Hepatocyte (in vitro differentiated cells): Measurements from ENCODE around the gene TRABD. TPM values are rescaled to one million over a fixed set of nuclear protein-coding genes. Genes with fewer than 3 reads are reported as not detected.

ENCODE experiments used
- DNase-seq: peaks from one replicate; pipeline ENCODE4 v3.0.0-alpha.2; 2016; ENCODE audit warnings: low spot score
- H2AFZ ChIP-seq: fragments of 200-600 bp; sonication (generic); 2 replicates; pipeline ENCODE4 v1.6.0; 2016; ENCODE audit warnings: antibody characterized with exemption, mild to moderate bottlenecking
- H3K27ac ChIP-seq: fragments of 200-600 bp; sonication (generic); 2 replicates; pipeline ENCODE4 v1.5.1; 2016; ENCODE audit warnings: mild to moderate bottlenecking
- H3K27me3 ChIP-seq: fragments of 200-600 bp; sonication (generic); 2 replicates; pipeline ENCODE4 v1.6.1; 2016
- H3K36me3 ChIP-seq: fragments of 200-600 bp; sonication (generic); replicated peaks from 2 replicates; pipeline ENCODE4 v1.5.1; 2016; ENCODE audit warnings: low read depth; ENCODE audit not compliant: insufficient read depth
- H3K4me1 ChIP-seq: fragments of 200-600 bp; sonication (generic); 2 replicates; pipeline ENCODE4 v1.5.1; 2016; ENCODE audit warnings: mild to moderate bottlenecking, moderate library complexity; ENCODE audit not compliant: insufficient read depth
- H3K4me2 ChIP-seq: fragments of 200-600 bp; sonication (generic); 2 replicates; pipeline ENCODE4 v1.6.0; 2016
- H3K4me3 ChIP-seq: fragments of 200-600 bp; sonication (generic); 2 replicates; pipeline ENCODE4 v1.5.1; 2016; ENCODE audit warnings: mild to moderate bottlenecking
- H3K79me2 ChIP-seq: fragments of 200-600 bp; sonication (generic); 2 replicates; pipeline ENCODE4 v1.6.0; 2017; ENCODE audit warnings: mild to moderate bottlenecking
- H3K9me2 ChIP-seq: fragments of 200-600 bp; sonication (generic); replicated peaks from 2 replicates; pipeline ENCODE4 v1.6.0; 2017; ENCODE audit warnings: mild to moderate bottlenecking; ENCODE audit not compliant: insufficient read depth
- H3K9me3 ChIP-seq: fragments of 200-600 bp; sonication (generic); 2 replicates; pipeline ENCODE4 v1.5.1; 2016; ENCODE audit warnings: low read depth, mild to moderate bottlenecking
- H4K20me1 ChIP-seq: fragments of 200-600 bp; sonication (generic); 2 replicates; pipeline ENCODE4 v1.6.0; 2016; ENCODE audit warnings: mild to moderate bottlenecking; ENCODE audit not compliant: insufficient read depth, poor library complexity, severe bottlenecking
- EZH2 ChIP-seq: fragments of 200-600 bp; sonication (generic); IDR thresholded peaks from 2 replicates; pipeline ENCODE4 v1.6.1; 2016; ENCODE audit warnings: antibody characterized with exemption, mild to moderate bottlenecking, borderline replicate concordance
- EZH2phosphoT487 ChIP-seq: fragments of 200-600 bp; sonication (generic); IDR thresholded peaks from one replicate; pipeline ENCODE4 v1.6.1; 2018; ENCODE audit warnings: antibody characterized with exemption, mild to moderate bottlenecking, low read depth, moderate library complexity; ENCODE audit not compliant: unreplicated experiment, severe bottlenecking
- WGBS: methylation state at CpG from one replicate; pipeline ENCODE4 v1.1.6; 2016; ENCODE audit warnings: low lambda C conversion rate; ENCODE audit errors: missing lambda C conversion rate; 5-methylcytosine and 5-hydroxymethylcytosine counted together
- polyA plus RNA-seq: library from polyadenylated mRNA; unstranded; fragments of >200 nt; fragmentation: Nextera tagmentation; extraction: Ambion mirVana; gene quantifications from 2 replicates; pipeline ENCODE4 v1.2.1, GENCODE V29; 2016
- total RNA-seq: library from RNA; depleted of rRNA; stranded (reverse); fragments of >200 nt; gene quantifications from 2 replicates; pipeline ENCODE4 v1.2.3, GENCODE V29; 2014
- TF ChIP-seq, protein P1 (sequence below): fragments of 200-600 bp; sonication (generic); IDR thresholded peaks from 2 replicates; pipeline ENCODE4 v1.5.1; 2016; ENCODE audit warnings: antibody characterized with exemption, mild to moderate bottlenecking; ENCODE audit not compliant: poor library complexity

The TRABD gene
- total and polyA plus RNA-seq, 2 experiments from 2014 or later = 25.9 to 62.3 TPM

DNA sequence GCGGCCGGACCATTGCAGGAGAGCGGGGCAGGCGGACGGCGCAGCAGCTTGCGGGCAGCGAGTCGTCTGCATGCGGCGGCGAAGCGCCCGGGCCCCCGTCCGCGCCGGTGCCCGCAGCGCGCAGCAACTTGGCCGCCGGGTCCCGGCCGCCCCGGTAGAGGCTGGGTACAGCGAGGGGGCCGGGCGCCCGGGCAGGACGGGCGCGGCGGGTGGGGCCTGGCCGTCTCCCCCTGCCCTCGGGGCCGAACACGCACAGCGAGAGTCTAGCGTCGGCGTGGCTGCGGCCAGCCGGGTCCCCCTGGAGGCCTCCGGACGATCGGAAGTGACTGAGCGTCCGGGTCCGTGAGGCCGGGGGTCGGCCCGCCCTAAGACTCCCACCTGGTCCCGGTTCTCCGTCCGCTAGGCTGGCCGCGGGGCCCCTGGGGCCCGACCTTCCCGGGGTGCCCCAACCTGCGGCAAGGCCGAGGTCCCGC, 775 bp upstream of the TRABD start:
- peak overlapping the region; percentile 52 for H3K4me3 ChIP-seq
- H3K27me3 ChIP-seq = no peaks in the 10 kb centered on the region
- TF ChIP-seq EZH2phosphoT487 (no peak), EZH2 (no peak)
- TF ChIP-seq, protein P1, sequence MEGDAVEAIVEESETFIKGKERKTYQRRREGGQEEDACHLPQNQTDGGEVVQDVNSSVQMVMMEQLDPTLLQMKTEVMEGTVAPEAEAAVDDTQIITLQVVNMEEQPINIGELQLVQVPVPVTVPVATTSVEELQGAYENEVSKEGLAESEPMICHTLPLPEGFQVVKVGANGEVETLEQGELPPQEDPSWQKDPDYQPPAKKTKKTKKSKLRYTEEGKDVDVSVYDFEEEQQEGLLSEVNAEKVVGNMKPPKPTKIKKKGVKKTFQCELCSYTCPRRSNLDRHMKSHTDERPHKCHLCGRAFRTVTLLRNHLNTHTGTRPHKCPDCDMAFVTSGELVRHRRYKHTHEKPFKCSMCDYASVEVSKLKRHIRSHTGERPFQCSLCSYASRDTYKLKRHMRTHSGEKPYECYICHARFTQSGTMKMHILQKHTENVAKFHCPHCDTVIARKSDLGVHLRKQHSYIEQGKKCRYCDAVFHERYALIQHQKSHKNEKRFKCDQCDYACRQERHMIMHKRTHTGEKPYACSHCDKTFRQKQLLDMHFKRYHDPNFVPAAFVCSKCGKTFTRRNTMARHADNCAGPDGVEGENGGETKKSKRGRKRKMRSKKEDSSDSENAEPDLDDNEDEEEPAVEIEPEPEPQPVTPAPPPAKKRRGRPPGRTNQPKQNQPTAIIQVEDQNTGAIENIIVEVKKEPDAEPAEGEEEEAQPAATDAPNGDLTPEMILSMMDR = no peak
- H3K4me1 ChIP-seq = peaks cover 37% of the 10 kb centered on the region
- DNase-seq = no peak
- H4K20me1 ChIP-seq = no peaks in the 10 kb centered on the region
- WGBS = 46% methylated on average over 44 of the region's 63 CpGs
- H3K79me2 ChIP-seq = peaks cover 39% of the 10 kb centered on the region
- H2AFZ ChIP-seq = peak overlapping the region; percentile 92
- H3K27ac ChIP-seq = no peak overlapping the region
- peak overlapping the region; percentile 96 for H3K4me2 ChIP-seq
- H3K36me3 ChIP-seq = no peaks in the 10 kb centered on the region
- H3K9me3 ChIP-seq = no peaks in the 10 kb centered on the region
- H3K9me2 ChIP-seq = no peaks in the 10 kb centered on the region

- H2AFZ ChIP-seq = peak overlapping the region; percentile 62
- H3K4me3 ChIP-seq = peak overlapping the region; percentile 83
- WGBS = 0% methylated on average over 5 of the region's 47 CpGs
- no peaks in the 10 kb centered on the region for H3K9me3 ChIP-seq
- DNase-seq = no peak
- no peaks in the 10 kb centered on the region for H4K20me1 ChIP-seq
- peaks cover 41% of the 10 kb centered on the region for H3K79me2 ChIP-seq
- no peaks in the 10 kb centered on the region for H3K27me3 ChIP-seq
- peak overlapping the region; percentile 99 for H3K4me2 ChIP-seq
- no peak for TF ChIP-seq EZH2phosphoT487
- TF ChIP-seq EZH2 = no peak
- TF ChIP-seq, protein P1 = no peak
- peaks cover 50% of the 10 kb centered on the region for H3K4me1 ChIP-seq
- no peaks in the 10 kb centered on the region for H3K36me3 ChIP-seq
- H3K27ac ChIP-seq = peak overlapping the region; percentile 1
- H3K9me2 ChIP-seq = no peaks in the 10 kb centered on the region
These were observed 535 bp downstream of the TRABD start for GRCh38 chr22:50186181-50186714.

GRCh38 chr22:50186761-50187523, 1.2 kb downstream of the TRABD start:
- Histone ChIP-seq H3K27ac (peak overlapping the region; percentile 1), H3K4me2 (peak overlapping the region; percentile 99), H4K20me1 (no peaks in the 10 kb centered on the region), H3K4me1 (peaks cover 55% of the 10 kb centered on the region), H3K9me2 (no peaks in the 10 kb centered on the region), H3K27me3 (no peaks in the 10 kb centered on the region), H3K79me2 (peaks cover 48% of the 10 kb centered on the region), H3K9me3 (no peaks in the 10 kb centered on the region), H2AFZ (peak overlapping the region; percentile 62), H3K36me3 (no peaks in the 10 kb centered on the region), H3K4me3 (peak overlapping the region; percentile 83)
- peak; percentile 52 for DNase-seq
- WGBS = 51% methylated on average over 23 of the region's 26 CpGs
- TF ChIP-seq EZH2 (no peak), EZH2phosphoT487 (no peak)

DNA sequence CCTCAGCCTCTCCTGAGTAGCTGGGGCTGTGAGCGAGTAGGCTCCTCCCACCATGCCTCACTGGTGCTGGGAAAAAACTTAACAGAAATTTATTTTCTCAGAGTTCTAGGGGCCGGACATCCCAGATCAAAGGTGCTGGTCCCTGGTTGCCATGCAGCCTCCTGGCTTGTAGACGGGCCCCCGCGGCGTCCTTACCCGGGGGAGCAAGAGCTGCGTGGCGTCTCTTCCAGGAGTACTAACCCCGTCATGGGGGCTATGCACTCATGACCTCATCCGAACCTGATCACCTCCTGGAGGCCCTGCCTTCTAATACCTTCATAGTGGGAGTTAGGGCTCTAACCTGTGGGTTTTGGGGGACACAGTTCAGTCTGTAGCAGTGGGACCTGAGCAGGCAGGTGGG, 2.6 kb downstream of the TRABD start:
- TF ChIP-seq EZH2 = no peak
- no peak for TF ChIP-seq EZH2phosphoT487
- TF ChIP-seq, protein P1 = no peak
- 94% methylated on average over 11 of the region's 11 CpGs for WGBS
- H3K27me3 ChIP-seq = no peaks in the 10 kb centered on the region
- no peaks in the 10 kb centered on the region for H4K20me1 ChIP-seq
- no peaks in the 10 kb centered on the region for H3K9me3 ChIP-seq
- H2AFZ ChIP-seq = no peak overlapping the region
- H3K27ac ChIP-seq = no peak overlapping the region
- no peaks in the 10 kb centered on the region for H3K36me3 ChIP-seq
- H3K79me2 ChIP-seq = peaks cover 60% of the 10 kb centered on the region
- DNase-seq = no peak
- peaks cover 57% of the 10 kb centered on the region for H3K4me1 ChIP-seq
- H3K4me3 ChIP-seq = no peak overlapping the region
- H3K4me2 ChIP-seq = no peak overlapping the region
- H3K9me2 ChIP-seq = no peaks in the 10 kb centered on the region
